ENCODE measurements around the gene ATP2C1. TPM values are rescaled to one million over a fixed set of nuclear protein-coding genes. Genes with fewer than 3 reads are reported as not detected.

ATP2C1 gene
- total and polyA plus RNA-seq, 9 of the 15 experiments (the other 6 are each of a cell fraction or from before 2014, with no cell fraction given): 10.0 to 53.5 (median 27.9) TPM

DNA sequence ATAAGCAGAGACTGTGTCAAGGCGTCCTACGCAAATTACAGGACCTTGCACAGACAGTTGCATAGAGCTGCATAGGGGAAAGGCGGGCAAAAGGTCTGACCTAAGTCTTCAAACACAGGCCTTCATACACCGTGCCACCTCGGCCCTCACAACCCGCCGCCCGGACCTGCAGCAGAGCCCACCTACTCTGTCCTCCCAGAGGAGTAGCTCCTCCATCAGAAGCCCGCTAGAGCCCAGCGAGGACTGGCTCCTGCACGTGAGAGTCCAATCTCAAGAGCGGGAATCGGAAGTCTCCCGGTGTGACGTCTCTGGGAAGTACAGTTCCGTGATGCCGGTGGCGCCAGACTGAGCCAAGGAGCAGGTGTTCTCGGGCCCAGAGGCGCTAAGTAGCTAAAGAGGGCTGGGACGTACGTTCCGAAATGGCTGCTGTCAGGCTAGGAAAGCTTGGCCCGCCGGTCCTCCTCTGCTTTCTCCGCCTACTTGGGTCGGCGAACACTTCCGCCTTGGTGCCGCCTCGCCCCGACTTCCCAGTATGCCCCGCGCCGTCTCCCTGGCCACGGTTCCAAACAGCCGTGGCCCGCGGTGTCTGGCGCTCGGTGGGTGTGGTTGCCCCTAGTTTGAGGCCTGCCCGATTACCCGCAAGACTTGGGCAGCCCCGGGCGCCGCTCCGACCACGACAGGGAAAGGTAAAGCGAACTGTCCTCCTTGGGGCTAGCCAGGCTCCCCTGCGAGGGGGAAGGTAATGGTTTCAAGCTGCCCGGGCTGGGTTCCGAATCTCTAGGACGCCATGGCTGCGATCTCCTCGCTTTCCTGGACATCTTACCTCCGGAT, 132.7 kb downstream of the ATP2C1 start, which contains the start of the genes ASTE1 and NEK11 (continued):
- TF ChIP-seq, protein P1, sequence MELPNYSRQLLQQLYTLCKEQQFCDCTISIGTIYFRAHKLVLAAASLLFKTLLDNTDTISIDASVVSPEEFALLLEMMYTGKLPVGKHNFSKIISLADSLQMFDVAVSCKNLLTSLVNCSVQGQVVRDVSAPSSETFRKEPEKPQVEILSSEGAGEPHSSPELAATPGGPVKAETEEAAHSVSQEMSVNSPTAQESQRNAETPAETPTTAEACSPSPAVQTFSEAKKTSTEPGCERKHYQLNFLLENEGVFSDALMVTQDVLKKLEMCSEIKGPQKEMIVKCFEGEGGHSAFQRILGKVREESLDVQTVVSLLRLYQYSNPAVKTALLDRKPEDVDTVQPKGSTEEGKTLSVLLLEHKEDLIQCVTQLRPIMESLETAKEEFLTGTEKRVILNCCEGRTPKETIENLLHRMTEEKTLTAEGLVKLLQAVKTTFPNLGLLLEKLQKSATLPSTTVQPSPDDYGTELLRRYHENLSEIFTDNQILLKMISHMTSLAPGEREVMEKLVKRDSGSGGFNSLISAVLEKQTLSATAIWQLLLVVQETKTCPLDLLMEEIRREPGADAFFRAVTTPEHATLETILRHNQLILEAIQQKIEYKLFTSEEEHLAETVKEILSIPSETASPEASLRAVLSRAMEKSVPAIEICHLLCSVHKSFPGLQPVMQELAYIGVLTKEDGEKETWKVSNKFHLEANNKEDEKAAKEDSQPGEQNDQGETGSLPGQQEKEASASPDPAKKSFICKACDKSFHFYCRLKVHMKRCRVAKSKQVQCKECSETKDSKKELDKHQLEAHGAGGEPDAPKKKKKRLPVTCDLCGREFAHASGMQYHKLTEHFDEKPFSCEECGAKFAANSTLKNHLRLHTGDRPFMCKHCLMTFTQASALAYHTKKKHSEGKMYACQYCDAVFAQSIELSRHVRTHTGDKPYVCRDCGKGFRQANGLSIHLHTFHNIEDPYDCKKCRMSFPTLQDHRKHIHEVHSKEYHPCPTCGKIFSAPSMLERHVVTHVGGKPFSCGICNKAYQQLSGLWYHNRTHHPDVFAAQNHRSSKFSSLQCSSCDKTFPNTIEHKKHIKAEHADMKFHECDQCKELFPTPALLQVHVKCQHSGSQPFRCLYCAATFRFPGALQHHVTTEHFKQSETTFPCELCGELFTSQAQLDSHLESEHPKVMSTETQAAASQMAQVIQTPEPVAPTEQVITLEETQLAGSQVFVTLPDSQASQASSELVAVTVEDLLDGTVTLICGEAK (IDR thresholded peaks at IDR 0.05): peak; percentile 87
- TF ChIP-seq, protein P1 (CRISPR knock-in tag; IDR thresholded peaks at IDR 0.05): no peak
- TF ChIP-seq ZNF586 (CRISPR knock-in tag; conservative IDR thresholded peaks at IDR 0.05) (no peak), TAF7 (tag; IDR thresholded peaks at IDR 0.05) (peak; percentile 48; the same call in 1 of the 2 replicates), RBM22 (IDR thresholded peaks at IDR 0.05; ENCODE audit: low read depth, low read length, poor library complexity, severe bottlenecking) (peak; percentile 79), MYC (IDR thresholded peaks at IDR 0.05; ENCODE audit: low read depth, low read length) (0 out of 2 replicates have a peak, but pooled peaks have one; percentile 33), MYC (CRISPR knock-in tag; IDR thresholded peaks at IDR 0.05; ENCODE audit: borderline replicate concordance, low read depth) (no peak), ELF4 (CRISPR knock-in tag; IDR thresholded peaks at IDR 0.05) (peak; percentile 69; the same call in 1 of the 2 replicates), RHOXF2B (CRISPR knock-in tag; conservative IDR thresholded peaks at IDR 0.05) (no peak), POLR2AphosphoS5 (IDR thresholded peaks at IDR 0.05; ENCODE audit: control insufficient read depth, insufficient read depth, low read depth, low read length) (peak; percentile 64), SMARCB1 (IDR thresholded peaks at IDR 0.05; ENCODE audit: insufficient read length, low read depth) (no peak), MTA3 (IDR thresholded peaks at IDR 0.05; ENCODE audit: borderline replicate concordance) (peak; percentile 53; the same call in 1 of the 2 replicates), RBM15 (IDR thresholded peaks at IDR 0.05; ENCODE audit: insufficient read depth, low read length) (no peak)
- TF ChIP-seq, protein P2, sequence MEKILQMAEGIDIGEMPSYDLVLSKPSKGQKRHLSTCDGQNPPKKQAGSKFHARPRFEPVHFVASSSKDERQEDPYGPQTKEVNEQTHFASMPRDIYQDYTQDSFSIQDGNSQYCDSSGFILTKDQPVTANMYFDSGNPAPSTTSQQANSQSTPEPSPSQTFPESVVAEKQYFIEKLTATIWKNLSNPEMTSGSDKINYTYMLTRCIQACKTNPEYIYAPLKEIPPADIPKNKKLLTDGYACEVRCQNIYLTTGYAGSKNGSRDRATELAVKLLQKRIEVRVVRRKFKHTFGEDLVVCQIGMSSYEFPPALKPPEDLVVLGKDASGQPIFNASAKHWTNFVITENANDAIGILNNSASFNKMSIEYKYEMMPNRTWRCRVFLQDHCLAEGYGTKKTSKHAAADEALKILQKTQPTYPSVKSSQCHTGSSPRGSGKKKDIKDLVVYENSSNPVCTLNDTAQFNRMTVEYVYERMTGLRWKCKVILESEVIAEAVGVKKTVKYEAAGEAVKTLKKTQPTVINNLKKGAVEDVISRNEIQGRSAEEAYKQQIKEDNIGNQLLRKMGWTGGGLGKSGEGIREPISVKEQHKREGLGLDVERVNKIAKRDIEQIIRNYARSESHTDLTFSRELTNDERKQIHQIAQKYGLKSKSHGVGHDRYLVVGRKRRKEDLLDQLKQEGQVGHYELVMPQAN (IDR thresholded peaks at IDR 0.05; ENCODE audit: borderline replicate concordance): peak; percentile 74
- TF ChIP-seq, protein P3, sequence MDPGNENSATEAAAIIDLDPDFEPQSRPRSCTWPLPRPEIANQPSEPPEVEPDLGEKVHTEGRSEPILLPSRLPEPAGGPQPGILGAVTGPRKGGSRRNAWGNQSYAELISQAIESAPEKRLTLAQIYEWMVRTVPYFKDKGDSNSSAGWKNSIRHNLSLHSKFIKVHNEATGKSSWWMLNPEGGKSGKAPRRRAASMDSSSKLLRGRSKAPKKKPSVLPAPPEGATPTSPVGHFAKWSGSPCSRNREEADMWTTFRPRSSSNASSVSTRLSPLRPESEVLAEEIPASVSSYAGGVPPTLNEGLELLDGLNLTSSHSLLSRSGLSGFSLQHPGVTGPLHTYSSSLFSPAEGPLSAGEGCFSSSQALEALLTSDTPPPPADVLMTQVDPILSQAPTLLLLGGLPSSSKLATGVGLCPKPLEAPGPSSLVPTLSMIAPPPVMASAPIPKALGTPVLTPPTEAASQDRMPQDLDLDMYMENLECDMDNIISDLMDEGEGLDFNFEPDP (CRISPR knock-in tag; IDR thresholded peaks at IDR 0.05): no peak
